GM04503 (cell line): ENCODE results near the gene PTPRN2.

Source experiments
- DNase-seq: peaks from one replicate; pipeline ENCODE4 v3.0.0-alpha.2; 2012; ENCODE audit warnings: low read depth

PTPRN2 gene

GRCh38 chr7:157526005-157526912 is 1061.4 kb downstream of the PTPRN2 start:
- no peak for DNase-seq

GRCh38 chr7:157525491-157525915 is 1062.1 kb downstream of the PTPRN2 start:
- DNase-seq = no peak

GRCh38 chr7:157524731-157525130 is 1062.9 kb downstream of the PTPRN2 start:
- no peak for DNase-seq

- DNase-seq = no peak
Observed at GRCh38 chr7:157523766-157524421, 1063.7 kb downstream of the PTPRN2 start.

GRCh38 chr7:157523371-157523765 is 1064.3 kb downstream of the PTPRN2 start:
- DNase-seq = no peak

- DNase-seq = no peak
Observed at GRCh38 chr7:157522954-157523353, 1064.7 kb downstream of the PTPRN2 start.

- DNase-seq = no peak
Observed at GRCh38 chr7:157522189-157522588, 1065.4 kb downstream of the PTPRN2 start.

- DNase-seq = no peak
Observed at GRCh38 chr7:157521752-157522151, 1065.9 kb downstream of the PTPRN2 start.

- no peak for DNase-seq
Observed at GRCh38 chr7:157521061-157521731, 1066.4 kb downstream of the PTPRN2 start.

- DNase-seq = no peak
Observed at GRCh38 chr7:157520249-157520648, 1067.4 kb downstream of the PTPRN2 start.

- no peak for DNase-seq
Observed at GRCh38 chr7:157519798-157520244, 1067.8 kb downstream of the PTPRN2 start.

GRCh38 chr7:157519246-157519645 is 1068.4 kb downstream of the PTPRN2 start:
- no peak for DNase-seq

GRCh38 chr7:157518514-157519175 is 1069.0 kb downstream of the PTPRN2 start:
- DNase-seq = no peak

- DNase-seq = no peak
Observed at GRCh38 chr7:157517782-157518513, 1069.7 kb downstream of the PTPRN2 start.

- no peak for DNase-seq
Observed at GRCh38 chr7:157516911-157517781, 1070.5 kb downstream of the PTPRN2 start.

GRCh38 chr7:157516311-157516710 is 1071.3 kb downstream of the PTPRN2 start:
- DNase-seq = no peak

- DNase-seq = no peak
Observed at GRCh38 chr7:157515342-157516041, 1072.1 kb downstream of the PTPRN2 start.

- DNase-seq = no peak
Observed at GRCh38 chr7:157514746-157515145, 1072.9 kb downstream of the PTPRN2 start.

- DNase-seq = no peak
Observed at GRCh38 chr7:157514306-157514705, 1073.3 kb downstream of the PTPRN2 start.

GRCh38 chr7:157513682-157514081 is 1073.9 kb downstream of the PTPRN2 start:
- DNase-seq = no peak
